Gastroesophageal sphincter (tissue), 4 donors: ENCODE data around the gene RIF1. TPM values are rescaled to one million over a fixed set of nuclear protein-coding genes. Genes with fewer than 3 reads are reported as not detected.

ENCODE experiments used
- ATAC-seq: fragments of 150-250 bp; one replicate; pipeline ENCODE4 v1.9.1; 2016; ENCODE audit warnings: mild to moderate bottlenecking, moderate library complexity
- H3K27ac ChIP-seq, 4 donors: fragments of 200-600 bp; sonication (generic) in 3 of 4; 1 replicate in 3 of 4; 2 replicates in 1 of 4; pipeline ENCODE4 v1.5.1; 2016 to 2019
- H3K27me3 ChIP-seq: fragments of 200-600 bp; sonication (generic); one replicate; pipeline ENCODE4 v1.5.1; 2019
- H3K36me3 ChIP-seq, 2 donors: fragments of 200-600 bp; sonication (generic); one replicate each; pipeline ENCODE4 v1.5.1; 2019; ENCODE audit warnings: control low read depth in 1 of 2
- H3K4me1 ChIP-seq, 3 donors: fragments of 200-600 bp; sonication (generic); 1 replicate in 2 of 3; 2 replicates in 1 of 3; pipeline ENCODE4 v1.5.1; 2016 to 2019; ENCODE audit warnings: control low read depth in 2 of 3
- H3K4me3 ChIP-seq, 2 donors: fragments of 200-600 bp; sonication (generic); one replicate each; pipeline ENCODE4 v1.5.1; 2019; ENCODE audit warnings: mild to moderate bottlenecking in 1 of 2, moderate library complexity in 1 of 2
- H3K9me3 ChIP-seq, 3 donors: fragments of 200-600 bp; sonication (generic); one replicate each; pipeline ENCODE4 v1.5.1; 2017 to 2019; ENCODE audit warnings: control low read depth in 2 of 3
- CTCF ChIP-seq, 4 experiments: fragments of 200-600 bp in 2 of 4; fragments of 450-650 bp in 2 of 4; sonication (generic) in 1 of 4; IDR thresholded peaks; one replicate each; pipeline ENCODE4 v1.5.1; 2017 to 2019; ENCODE audit warnings: antibody characterized with exemption in 4 of 4, mild to moderate bottlenecking in 2 of 4, moderate library complexity in 2 of 4
- EP300 ChIP-seq: sonication (generic); formaldehyde crosslinking; IDR thresholded peaks from one replicate; pipeline ENCODE4 v1.6.1; 2017; ENCODE audit warnings: antibody characterized with exemption, mild to moderate bottlenecking
- POLR2A ChIP-seq, 2 donors: fragments of 450-650 bp; IDR thresholded peaks; one replicate each; pipeline ENCODE4 v1.6.1; 2017; ENCODE audit warnings: antibody characterized with exemption in 2 of 2, mild to moderate bottlenecking in 2 of 2, moderate library complexity in 1 of 2
- POLR2AphosphoS5 ChIP-seq: sonication (generic); formaldehyde crosslinking; IDR thresholded peaks from one replicate; pipeline ENCODE4 v1.6.1; 2017; ENCODE audit warnings: antibody characterized with exemption
- WGBS, 2 donors: methylation state at CpG; one replicate each; pipeline ENCODE4 v1.1.5; 2018; ENCODE audit warnings: low coverage in 1 of 2; 5-methylcytosine and 5-hydroxymethylcytosine counted together
- total RNA-seq, 4 donors: library from RNA; depleted of rRNA; stranded (reverse); fragments of >200 nt; gene quantifications; one replicate each; pipeline ENCODE4 v1.1.0, GENCODE V29; 2016

RIF1 gene
- total RNA-seq: 10 to 100 TPM; 25.7 to 53.7 (median 32.9) TPM

DNA sequence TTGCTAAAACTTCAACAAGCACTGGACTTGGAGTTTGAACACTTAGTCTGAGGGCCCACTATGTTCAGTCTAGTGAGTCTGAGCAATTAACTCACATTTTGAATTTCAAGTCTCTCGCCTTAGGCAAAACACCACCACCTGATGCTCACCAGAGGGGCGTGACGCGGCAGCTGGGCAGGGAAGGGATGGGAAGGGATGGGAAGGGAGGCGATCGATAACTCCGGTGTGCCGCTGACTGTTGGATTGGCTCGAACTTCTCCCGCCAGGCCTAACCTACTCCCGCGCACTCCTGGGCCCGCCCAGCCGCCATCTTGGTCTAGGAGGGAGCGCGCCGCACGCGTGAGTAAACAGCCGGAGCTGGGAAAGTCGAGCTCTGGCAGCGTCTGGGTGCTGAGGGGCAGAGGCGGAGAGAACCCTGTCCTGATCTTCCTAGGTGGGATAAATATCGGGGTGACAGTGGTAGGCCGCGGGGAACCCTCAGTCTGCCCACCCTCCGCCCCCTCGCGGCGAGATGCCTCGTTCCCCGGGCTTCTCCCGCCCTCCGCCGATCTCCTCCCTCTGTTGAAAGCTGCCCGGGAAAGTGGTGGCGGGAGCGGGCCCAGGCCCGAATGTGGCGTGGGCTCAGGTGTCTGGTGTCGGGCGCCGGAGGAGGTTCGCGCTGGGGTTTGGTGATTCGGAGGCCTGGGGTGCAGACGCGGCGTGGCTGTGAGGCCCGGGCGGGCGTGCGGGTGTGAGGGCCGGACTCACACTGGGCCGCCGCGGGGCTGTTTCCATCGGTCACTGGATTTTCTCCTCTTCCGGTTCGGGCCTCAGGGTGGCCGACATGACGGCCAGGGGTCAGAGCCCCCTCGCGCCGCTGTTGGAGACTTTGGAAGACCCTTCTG lies at the start of gene RIF1:
Gene RIF1, plus strand, starts transcription at position 302 of the 884 bp plus-strand sequence. Its CDS starts 522 bp downstream, at position 824.
- TF ChIP-seq CTCF (IDR thresholded peaks at IDR 0.05) (peak; percentile 24 to 78 (median 64)), POLR2A (IDR thresholded peaks at IDR 0.05) (peak; percentile 11 to 20), EP300 (no peak), POLR2AphosphoS5 (peak; percentile 32)
- WGBS, 2 donors: 0% methylated on average over 2 of the region's 65 CpGs; no CpG with 5 or more reads in 1 of the 2 donors
- peak; percentile 99 for ATAC-seq
- Histone ChIP-seq H3K9me3 (no peaks in the 10 kb centered on the region), H3K27me3 (no peaks in the 10 kb centered on the region), H3K4me1 (peaks cover 0 to 47% (median 9%) of the 10 kb centered on the region in 3 donors), H3K27ac (peak within 1 kb of the TSS; percentile 56 to 96 (median 91)), H3K4me3 (peak within 1 kb of the TSS; percentile 51 to 97), H3K36me3 (peaks cover 0 to 36% of the 10 kb centered on the region in 2 donors)

GRCh38 chr2:151361674-151362370 lies 47.9 kb upstream of the RIF1 start:
- no peak for TF ChIP-seq EP300
- TF ChIP-seq POLR2AphosphoS5: no peak
- no peak for TF ChIP-seq POLR2A (IDR thresholded peaks at IDR 0.05)
- TF ChIP-seq CTCF (IDR thresholded peaks at IDR 0.05): no peak

GRCh38 chr2:151363709-151364108 lies 46.0 kb upstream of the RIF1 start:
- peak overlapping the region in 1 of 4 donors; percentile 8 for H3K27ac ChIP-seq
- TF ChIP-seq CTCF (IDR thresholded peaks at IDR 0.05): no peak
- no peaks in the 10 kb centered on the region for H3K36me3 ChIP-seq
- no peaks in the 10 kb centered on the region for H3K4me1 ChIP-seq
- WGBS, 2 donors: 61 to 77% methylated on average over 7 of the region's 8 CpGs
- H3K4me3 ChIP-seq: no peak overlapping the region
- H3K27me3 ChIP-seq: no peaks in the 10 kb centered on the region
- ATAC-seq: peak; percentile 88
- no peaks in the 10 kb centered on the region for H3K9me3 ChIP-seq

More at GRCh38 chr2:151361674-151362370, 47.9 kb upstream of the RIF1 start:
- 78 to 85% methylated on average over 3 of the region's 3 CpGs for WGBS, 2 donors
- Histone ChIP-seq H3K4me1 (no peaks in the 10 kb centered on the region), H3K27me3 (no peaks in the 10 kb centered on the region), H3K36me3 (no peaks in the 10 kb centered on the region), H3K9me3 (no peaks in the 10 kb centered on the region), H3K27ac (peak overlapping the region in 1 of 4 donors; percentile 7), H3K4me3 (no peak overlapping the region)
- no peak for ATAC-seq

GRCh38 chr2:151367571-151367970 lies 42.1 kb upstream of the RIF1 start:
- H3K27ac ChIP-seq: no peak overlapping the region
- H3K4me1 ChIP-seq: no peaks in the 10 kb centered on the region
- 84 to 86% methylated on average over 1 to 2 of the region's 2 CpGs for WGBS, 2 donors
- H3K4me3 ChIP-seq: no peak overlapping the region
- no peaks in the 10 kb centered on the region for H3K36me3 ChIP-seq
- no peak for ATAC-seq
- H3K9me3 ChIP-seq: no peaks in the 10 kb centered on the region
- no peaks in the 10 kb centered on the region for H3K27me3 ChIP-seq
- TF ChIP-seq EP300 (no peak), CTCF (IDR thresholded peaks at IDR 0.05) (no peak)
